Measurements from ENCODE around the gene MAPK8.

Gene MAPK8

DNA sequence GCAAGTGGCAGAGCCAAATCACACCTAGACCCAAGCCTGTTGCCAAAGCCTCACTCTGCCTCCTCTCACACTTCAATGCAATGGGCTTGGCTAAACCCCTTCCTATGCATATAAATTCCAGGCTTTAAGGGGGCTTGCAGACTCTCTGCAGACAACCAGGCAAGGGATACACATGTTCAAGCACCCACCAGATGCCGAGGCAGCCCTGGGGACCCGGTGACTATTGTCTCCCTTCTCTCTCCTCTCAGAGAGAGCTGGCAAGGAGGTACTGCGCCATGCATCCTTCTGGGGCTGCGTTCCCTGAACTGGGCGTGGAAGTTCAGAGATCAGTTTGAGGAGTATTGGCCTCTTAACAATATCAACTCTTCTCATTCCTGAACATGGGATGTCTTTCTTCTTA lies 167.2 kb downstream of the MAPK8 start:
- Histone ChIP-seq H3K4me3 (replicated peaks; ENCODE audit: insufficient read depth, low read length) (no peak overlapping the region), H3K27ac (replicated peaks) (no peak overlapping the region), H3K27me3 (ENCODE audit: insufficient read depth, poor library complexity, severe bottlenecking) (no peaks in the 10 kb centered on the region)
- DNase-seq (ENCODE audit: low read depth in 1 of 2, low spot score in 1 of 2), result no peak
- TF ChIP-seq GABPA (IDR thresholded peaks at IDR 0.05; ENCODE audit: low read depth) (no peak), REST (IDR thresholded peaks at IDR 0.05; ENCODE audit: insufficient replicate concordance, low read depth) (no peak), POLR2AphosphoS5 (IDR thresholded peaks at IDR 0.05; ENCODE audit: low read depth) (no peak), SPI1 (IDR thresholded peaks at IDR 0.05; ENCODE audit: borderline replicate concordance, low read depth) (no peak), CTCF (IDR thresholded peaks at IDR 0.05; ENCODE audit: insufficient read depth, low read length) (no peak)

DNA sequence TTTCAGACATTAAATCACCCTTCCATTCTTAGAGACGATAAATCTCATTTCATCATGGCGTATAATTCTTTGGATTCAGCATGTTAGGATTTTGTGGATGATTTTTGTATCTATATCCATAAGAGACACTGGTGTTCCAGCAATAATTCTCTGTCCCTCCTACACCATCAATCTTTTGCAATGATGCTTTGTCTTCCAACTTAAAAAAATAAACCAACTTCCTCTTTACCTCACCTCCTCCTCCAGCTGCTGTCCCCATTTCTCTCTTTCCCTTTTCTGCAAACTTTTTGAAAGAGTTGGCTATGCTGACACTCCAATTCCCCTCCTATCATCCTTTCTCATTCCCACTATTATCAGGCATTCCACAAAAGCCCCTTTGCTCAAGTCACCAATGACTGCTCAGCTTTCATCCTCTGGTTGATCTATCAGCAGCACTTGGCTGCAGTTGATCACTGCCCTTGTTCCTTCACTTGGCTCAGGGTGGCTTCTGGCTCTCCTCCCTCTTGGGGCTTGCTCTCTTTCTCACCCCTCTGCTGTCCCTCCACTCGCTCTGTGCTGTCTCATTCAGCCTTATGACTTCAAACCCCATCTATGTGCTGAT lies 168.4 kb downstream of the MAPK8 start:
- no peak for TF ChIP-seq REST (IDR thresholded peaks at IDR 0.05; ENCODE audit: insufficient replicate concordance, low read depth)
- peak; percentile 68; the same call in 1 of the 2 replicates for TF ChIP-seq SPI1 (IDR thresholded peaks at IDR 0.05; ENCODE audit: borderline replicate concordance, low read depth)
- no peak overlapping the region for H3K27ac ChIP-seq (replicated peaks)
- no peak for DNase-seq (ENCODE audit: low read depth in 1 of 2, low spot score in 1 of 2)

DNA sequence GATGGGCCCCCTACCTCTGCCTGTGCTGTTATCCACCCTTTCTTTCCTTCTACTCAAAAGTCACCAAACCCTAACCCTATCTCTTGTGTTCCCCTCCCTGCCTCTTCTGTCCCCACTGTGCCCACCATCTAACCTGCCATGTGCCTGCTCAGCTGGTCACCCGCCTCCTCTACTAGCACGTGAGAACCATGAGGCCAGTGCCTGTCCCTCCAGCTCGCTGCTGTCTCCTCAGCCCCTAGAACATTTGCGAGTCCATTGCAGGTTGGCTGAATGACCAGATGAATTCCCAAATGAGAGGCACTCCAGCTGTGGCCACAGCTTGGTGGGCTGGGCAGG lies 169.4 kb downstream of the MAPK8 start:
- H3K27ac ChIP-seq (replicated peaks), result no peak overlapping the region

More for the DNA sequence above, 168.4 kb downstream of the MAPK8 start:
- H3K4me3 ChIP-seq (replicated peaks; ENCODE audit: insufficient read depth, low read length), result no peak overlapping the region
- H3K27me3 ChIP-seq (ENCODE audit: insufficient read depth, poor library complexity, severe bottlenecking), result no peaks in the 10 kb centered on the region

More for the DNA sequence above, 169.4 kb downstream of the MAPK8 start:
- no peaks in the 10 kb centered on the region for H3K27me3 ChIP-seq (ENCODE audit: insufficient read depth, poor library complexity, severe bottlenecking)
- DNase-seq (ENCODE audit: low read depth in 1 of 2, low spot score in 1 of 2), result no peak
- TF ChIP-seq POLR2AphosphoS5 (IDR thresholded peaks at IDR 0.05; ENCODE audit: low read depth) (no peak), GABPA (IDR thresholded peaks at IDR 0.05; ENCODE audit: low read depth) (no peak), SPI1 (IDR thresholded peaks at IDR 0.05; ENCODE audit: borderline replicate concordance, low read depth) (no peak), CTCF (IDR thresholded peaks at IDR 0.05; ENCODE audit: insufficient read depth, low read length) (no peak), REST (IDR thresholded peaks at IDR 0.05; ENCODE audit: insufficient replicate concordance, low read depth) (no peak)
- no peak overlapping the region for H3K4me3 ChIP-seq (replicated peaks; ENCODE audit: insufficient read depth, low read length)
